Panc1 (cell line): ENCODE data around the gene GPC6. TPM values are rescaled to one million over a fixed set of nuclear protein-coding genes. Genes with fewer than 3 reads are reported as not detected.

ENCODE experiments used
- ATAC-seq: fragments of 200-7000 bp; cut with Tn5 transposase; 2 replicates; pipeline ENCODE4 v1.9.1; 2020; ENCODE audit warnings: mild to moderate bottlenecking, moderate library complexity
- BruUV-seq: library from RNA; stranded (reverse); fragments of 400-500 nt; replicated peaks from 2 replicates; lab custom pipeline; 2021; lab: Mats Ljungman, UMichigan
- CTCF ChIA-PET: fragments of 300-600 bp; sonication (Branson Sonifier 250); formaldehyde crosslinking; loops from one replicate; lab custom pipeline; 2022; ENCODE audit warnings: antibody characterized with exemption; lab: Charles Lee
- POLR2A ChIA-PET: fragments of 300-600 bp; sonication (Branson Sonifier 250); formaldehyde crosslinking; loops from one replicate; lab custom pipeline; 2022; ENCODE audit warnings: antibody characterized with exemption; lab: Charles Lee
- DNase-seq: peaks from one replicate; pipeline ENCODE4 v3.0.0-alpha.2; 2010; ENCODE audit warnings: low read depth, low spot score
- H3K27ac ChIP-seq: 2 replicates; pipeline ENCODE4 v1.5.1; 2011; ENCODE audit warnings: mild to moderate bottlenecking, low read length, inconsistent platforms
- H3K27me3 ChIP-seq: fragments of 200-500 bp; sonication (Bioruptor generic); 2 replicates; pipeline ENCODE4 v1.6.0; 2014; ENCODE audit warnings: low read length, inconsistent platforms; ENCODE audit not compliant: control insufficient read depth, insufficient read depth
- H3K36me3 ChIP-seq: fragments of 200-500 bp; sonication (Bioruptor generic); 2 replicates; pipeline ENCODE4 v1.5.1; 2014; ENCODE audit warnings: inconsistent platforms, mild to moderate bottlenecking, low read length, moderate library complexity; ENCODE audit not compliant: control insufficient read depth, insufficient read depth
- H3K4me1 ChIP-seq: 2 replicates; pipeline ENCODE4 v1.5.1; 2011; ENCODE audit warnings: inconsistent platforms, mild to moderate bottlenecking, low read length, moderate library complexity; ENCODE audit not compliant: control insufficient read depth, insufficient read depth
- H3K4me3 ChIP-seq, 2 experiments: 2 replicates each; pipeline ENCODE4 v1.5.1; 2011 to 2012; ENCODE audit warnings: low read depth in 2 of 2, low read length in 2 of 2, mild to moderate bottlenecking in 2 of 2, inconsistent platforms in 1 of 2, moderate library complexity in 1 of 2
- H3K9me3 ChIP-seq: fragments of 200-500 bp; sonication (Bioruptor generic); 2 replicates; pipeline ENCODE4 v1.5.1; 2014; ENCODE audit warnings: low read depth, mild to moderate bottlenecking, inconsistent platforms, low read length, moderate library complexity; ENCODE audit not compliant: control insufficient read depth, insufficient read depth
- CTCF ChIP-seq: fragments of 450-650 bp; IDR thresholded peaks from 2 replicates; pipeline ENCODE4 v1.5.1; 2017; ENCODE audit warnings: mild to moderate bottlenecking
- POLR2AphosphoS5 ChIP-seq: IDR thresholded peaks from 2 replicates; pipeline ENCODE4 v1.6.1; 2012; ENCODE audit warnings: mild to moderate bottlenecking, low read depth, low read length, moderate library complexity
- REST ChIP-seq, 2 experiments: IDR thresholded peaks; 2 replicates each; pipeline ENCODE4 v1.6.1; 2011 to 2012; ENCODE audit warnings: low read depth in 2 of 2, control low read depth in 1 of 2, low read length in 1 of 2, mild to moderate bottlenecking in 1 of 2, moderate library complexity in 1 of 2; ENCODE audit not compliant: insufficient read depth in 1 of 2
- SIN3A ChIP-seq: IDR thresholded peaks from 2 replicates; pipeline ENCODE4 v1.6.1; 2012; ENCODE audit warnings: low read depth, mild to moderate bottlenecking, low read length, moderate library complexity, borderline replicate concordance; ENCODE audit not compliant: insufficient read depth
- TCF7L2 ChIP-seq: IDR thresholded peaks from 2 replicates; pipeline ENCODE4 v1.6.1; 2011; ENCODE audit warnings: mild to moderate bottlenecking, low read depth, low read length, inconsistent platforms
- in situ Hi-C: cut with HindIII; loops from 2 replicates; pipeline ENCODE4 v1.10.0; 2016; ENCODE audit warnings: low sequenced_read_pairs, low pct_unique_long_range_greater_than_20kb
- intact Hi-C: fragments of 100-400 bp; cut with micrococcal nuclease; formaldehyde crosslinking; loops from one replicate; pipeline ENCODE4 v1.10.0; 2022; ENCODE audit not compliant: unreplicated experiment
- total RNA-seq: library from RNA; stranded (reverse); gene quantifications from one replicate; pipeline ENCODE4 v1.2.1, GENCODE V29; 2021; ENCODE audit not compliant: unreplicated experiment

The GPC6 gene
- total RNA-seq, 1 experiment from 2014 or later = 4.8 TPM

- BruUV-seq = no TSS peak
- no peak for DNase-seq
- intact Hi-C loops (no loop called here), in situ Hi-C loops (no loop called here)
- Histone ChIP-seq H3K4me1 (no peaks in the 10 kb centered on the region), H3K36me3 (no peaks in the 10 kb centered on the region), H3K4me3 (no peak overlapping the region), H3K27me3 (no peaks in the 10 kb centered on the region), H3K27ac (no peak overlapping the region), H3K9me3 (no peaks in the 10 kb centered on the region)
- POLR2A ChIA-PET = no interaction called here
- CTCF ChIA-PET = no interaction called here
- no peak for ATAC-seq
- TF ChIP-seq POLR2AphosphoS5 (no peak), CTCF (no peak), SIN3A (no peak), REST (IDR thresholded peaks at IDR 0.05; ENCODE audit: insufficient read depth in 1 of 2, low read depth in 2 of 2, low read length in 1 of 2) (no peak), TCF7L2 (no peak)
These were observed 1036.4 kb downstream of the GPC6 start for GRCh38 chr13:94263038-94263437.

- ATAC-seq = no peak
These were observed 1041.2 kb downstream of the GPC6 start for GRCh38 chr13:94267581-94268366.

More at GRCh38 chr13:94267581-94268366, 1041.2 kb downstream of the GPC6 start:
- BruUV-seq = no TSS peak
- no peaks in the 10 kb centered on the region for H3K27me3 ChIP-seq
- TF ChIP-seq POLR2AphosphoS5 (no peak), SIN3A (no peak), TCF7L2 (no peak), CTCF (no peak), REST (IDR thresholded peaks at IDR 0.05; ENCODE audit: insufficient read depth in 1 of 2, low read depth in 2 of 2, low read length in 1 of 2) (no peak)
- no peaks in the 10 kb centered on the region for H3K9me3 ChIP-seq
- in situ Hi-C loops = no loop called here
- H3K36me3 ChIP-seq = no peaks in the 10 kb centered on the region
- no peak for DNase-seq
- H3K4me1 ChIP-seq = no peaks in the 10 kb centered on the region
- H3K27ac ChIP-seq = no peak overlapping the region
- intact Hi-C loops = no loop called here
- ChIA-PET CTCF (no interaction called here), POLR2A (no interaction called here)
- H3K4me3 ChIP-seq = no peak overlapping the region
